HEK293 (cell line): ENCODE measurements around the gene REX1BD.
A peak's percentile ranks its signal among the peaks of the same experiment; 100 is the strongest.

Experiments
- BCL11B ChIP-seq: fragments of 450-650 bp; formaldehyde crosslinking; IDR thresholded peaks from 2 replicates; pipeline ENCODE4 v1.5.1; 2016; ENCODE audit warnings: low read depth, missing biosample characterization, missing genetic modification characterization
- ELK4 ChIP-seq: IDR thresholded peaks from 2 replicates; pipeline ENCODE4 v1.6.1; 2011; ENCODE audit warnings: mild to moderate bottlenecking, low read depth, low read length, borderline replicate concordance
- GFI1B ChIP-seq: fragments of 450-650 bp; formaldehyde crosslinking; IDR thresholded peaks from 2 replicates; pipeline ENCODE4 v1.5.1; 2016; ENCODE audit warnings: missing biosample characterization, missing genetic modification characterization
- GLIS2 ChIP-seq: fragments of 450-650 bp; formaldehyde crosslinking; IDR thresholded peaks from 2 replicates; pipeline ENCODE4 v1.5.1; 2016; ENCODE audit warnings: missing biosample characterization, missing genetic modification characterization
- MEIS1 ChIP-seq: sonication (generic); formaldehyde crosslinking; IDR thresholded peaks from 2 replicates; pipeline ENCODE4 v1.8.1; 2022; ENCODE audit warnings: missing genetic modification reagents, mild to moderate bottlenecking, borderline replicate concordance
- MZF1 ChIP-seq: fragments of 450-650 bp; formaldehyde crosslinking; IDR thresholded peaks from 2 replicates; pipeline ENCODE4 v1.5.1; 2017; ENCODE audit warnings: missing biosample characterization, missing genetic modification characterization, borderline replicate concordance
- OVOL3 ChIP-seq: fragments of 450-650 bp; formaldehyde crosslinking; IDR thresholded peaks from 2 replicates; pipeline ENCODE4 v1.5.1; 2016; ENCODE audit warnings: missing biosample characterization, missing genetic modification characterization
- PBX3 ChIP-seq: sonication (generic); formaldehyde crosslinking; IDR thresholded peaks from 2 replicates; pipeline ENCODE4 v1.8.1; 2022; ENCODE audit warnings: mild to moderate bottlenecking, moderate library complexity, missing genetic modification reagents
- PRDM1 ChIP-seq: fragments of 450-650 bp; formaldehyde crosslinking; IDR thresholded peaks from 2 replicates; pipeline ENCODE4; 2016; ENCODE audit warnings: missing biosample characterization, missing genetic modification characterization
- ZBTB44 ChIP-seq: fragments of 450-650 bp; IDR thresholded peaks from 2 replicates; pipeline ENCODE4 v1.5.1; 2018; ENCODE audit warnings: missing biosample characterization, mild to moderate bottlenecking, missing genetic modification characterization
- ZBTB7A ChIP-seq: fragments of 450-650 bp; formaldehyde crosslinking; IDR thresholded peaks from 2 replicates; pipeline ENCODE4 v1.5.1; 2016; ENCODE audit warnings: low read depth, missing biosample characterization, missing genetic modification characterization
- ZFP69B ChIP-seq: fragments of 450-650 bp; formaldehyde crosslinking; IDR thresholded peaks from 2 replicates; pipeline ENCODE4 v1.5.1; 2016; ENCODE audit warnings: missing biosample characterization, missing genetic modification characterization
- ZNF112 ChIP-seq: fragments of 450-650 bp; formaldehyde crosslinking; IDR thresholded peaks from 2 replicates; pipeline ENCODE4 v1.5.0; 2017; ENCODE audit warnings: missing biosample characterization, missing genetic modification characterization
- ZNF146 ChIP-seq: fragments of 450-650 bp; formaldehyde crosslinking; IDR thresholded peaks from 2 replicates; pipeline ENCODE4 v1.5.1; 2016; ENCODE audit warnings: missing biosample characterization, missing genetic modification characterization
- ZNF157 ChIP-seq: fragments of 450-650 bp; formaldehyde crosslinking; IDR thresholded peaks from 2 replicates; pipeline ENCODE4 v1.5.1; 2016; ENCODE audit warnings: missing biosample characterization, missing genetic modification characterization
- ZNF184 ChIP-seq: fragments of 450-650 bp; IDR thresholded peaks from 2 replicates; pipeline ENCODE4 v1.5.1; 2018; ENCODE audit warnings: missing biosample characterization, mild to moderate bottlenecking, missing genetic modification characterization
- ZNF266 ChIP-seq: fragments of 450-650 bp; formaldehyde crosslinking; IDR thresholded peaks from 2 replicates; pipeline ENCODE4 v1.5.1; 2016; ENCODE audit warnings: missing biosample characterization, missing genetic modification characterization, low read depth
- ZNF350 ChIP-seq: fragments of 450-650 bp; formaldehyde crosslinking; IDR thresholded peaks from 2 replicates; pipeline ENCODE4 v1.5.0; 2017; ENCODE audit warnings: missing biosample characterization, mild to moderate bottlenecking, missing genetic modification characterization
- ZNF48 ChIP-seq: fragments of 450-650 bp; formaldehyde crosslinking; IDR thresholded peaks from 2 replicates; pipeline ENCODE4 v1.5.1; 2016; ENCODE audit warnings: missing biosample characterization, missing genetic modification characterization
- ZNF521 ChIP-seq: fragments of 450-650 bp; formaldehyde crosslinking; IDR thresholded peaks from 2 replicates; pipeline ENCODE4 v1.5.1; 2017; ENCODE audit warnings: missing biosample characterization, mild to moderate bottlenecking, missing genetic modification characterization
- ZNF571 ChIP-seq: fragments of 450-650 bp; formaldehyde crosslinking; IDR thresholded peaks from 2 replicates; pipeline ENCODE4 v1.5.0; 2017; ENCODE audit warnings: missing biosample characterization, missing genetic modification characterization
- ZNF621 ChIP-seq: fragments of 450-650 bp; formaldehyde crosslinking; IDR thresholded peaks from 2 replicates; pipeline ENCODE4 v1.5.1; 2017; ENCODE audit warnings: missing biosample characterization, missing genetic modification characterization
- ZNF623 ChIP-seq: fragments of 450-650 bp; formaldehyde crosslinking; IDR thresholded peaks from 2 replicates; pipeline ENCODE4 v1.5.1; 2016; ENCODE audit warnings: missing biosample characterization, missing genetic modification characterization
- ZNF791 ChIP-seq: fragments of 450-650 bp; formaldehyde crosslinking; IDR thresholded peaks from 2 replicates; pipeline ENCODE4 v1.5.1; 2016; ENCODE audit warnings: missing biosample characterization, missing genetic modification characterization
- TF ChIP-seq, protein P1 (sequence below): fragments of 450-650 bp; formaldehyde crosslinking; conservative IDR thresholded peaks from 2 replicates; pipeline ENCODE4 v1.5.1; 2016; ENCODE audit warnings: low read depth, missing biosample characterization, missing genetic modification characterization
- TF ChIP-seq, protein P2 (sequence below): fragments of 450-650 bp; formaldehyde crosslinking; IDR thresholded peaks from 2 replicates; pipeline ENCODE4 v1.5.0; 2017; ENCODE audit warnings: missing biosample characterization, missing genetic modification characterization, borderline replicate concordance
- TF ChIP-seq, protein P3 (sequence below): fragments of 450-650 bp; formaldehyde crosslinking; IDR thresholded peaks from 2 replicates; pipeline ENCODE4 v1.5.1; 2016; ENCODE audit warnings: missing biosample characterization, missing genetic modification characterization

The REX1BD gene

DNA sequence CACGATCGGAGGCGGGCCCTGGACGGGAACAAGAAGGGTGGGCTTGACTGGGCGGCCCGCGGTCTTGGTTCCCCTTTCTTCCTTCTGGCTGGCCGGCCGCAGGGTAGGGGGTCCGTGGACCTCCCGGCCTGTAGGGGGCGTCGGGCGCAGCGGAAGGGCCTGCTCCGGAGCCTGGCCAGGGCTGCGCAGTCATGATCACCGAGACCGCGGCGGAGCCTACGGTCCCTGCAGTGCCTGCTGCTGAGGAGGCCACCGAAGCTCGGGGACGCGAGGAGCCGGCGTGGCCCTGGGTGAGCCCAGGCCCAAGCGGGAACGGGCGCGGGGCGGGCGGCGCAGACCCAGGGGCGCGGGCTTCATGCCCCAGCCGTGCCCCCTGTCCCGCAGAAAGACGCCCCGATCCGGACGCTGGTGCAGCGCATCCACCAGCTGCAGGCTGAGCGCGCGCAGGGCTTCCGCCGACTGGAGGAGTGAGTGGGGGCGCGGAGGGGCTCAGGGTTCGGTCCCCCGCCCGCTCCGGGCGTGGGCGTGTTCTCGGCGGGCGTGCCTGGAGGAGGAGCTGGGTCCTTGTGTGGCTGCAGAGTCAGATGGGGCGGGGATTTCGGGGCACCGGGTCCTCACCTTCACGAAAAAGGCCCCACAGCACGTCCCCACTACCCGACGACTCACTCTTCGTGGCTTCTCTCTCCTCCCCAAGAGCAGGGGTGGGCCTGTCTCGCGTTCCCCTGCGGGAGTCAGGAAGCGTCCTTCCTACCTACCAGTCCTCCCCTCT lies at the start of gene REX1BD (continued):
- TF ChIP-seq ZNF791 (tag by site-specific recombination) (no peak), PRDM1 (no peak), ZNF48 (tag by site-specific recombination) (no peak), ZNF157 (tag by site-specific recombination) (no peak), ZNF184 (tag by site-specific recombination) (peak; percentile 75; the same call in 1 of the 2 replicates), ZNF112 (tag by site-specific recombination) (no peak), ZBTB44 (tag by site-specific recombination) (peak; percentile 55), ZNF146 (tag by site-specific recombination) (peak; percentile 35; the same call in 1 of the 2 replicates), MEIS1 (no peak), ZNF266 (tag by site-specific recombination) (no peak), GLIS2 (tag by site-specific recombination) (no peak; the same call in 1 of the 2 replicates), ZFP69B (tag by site-specific recombination) (peak; percentile 67; the same call in 1 of the 2 replicates), OVOL3 (no peak; the same call in 1 of the 2 replicates), ZNF621 (tag by site-specific recombination) (no peak), PBX3 (CRISPR knock-in tag) (no peak), ZNF521 (tag by site-specific recombination) (no peak), GFI1B (tag by site-specific recombination) (no peak), BCL11B (no peak; the same call in 1 of the 2 replicates), MZF1 (tag by site-specific recombination) (no peak), ELK4 (no peak), ZNF623 (tag by site-specific recombination) (peak; percentile 25; the same call in 1 of the 2 replicates), ZNF350 (no peak), ZNF571 (tag by site-specific recombination) (no peak), ZBTB7A (no peak)
- TF ChIP-seq, protein P1, sequence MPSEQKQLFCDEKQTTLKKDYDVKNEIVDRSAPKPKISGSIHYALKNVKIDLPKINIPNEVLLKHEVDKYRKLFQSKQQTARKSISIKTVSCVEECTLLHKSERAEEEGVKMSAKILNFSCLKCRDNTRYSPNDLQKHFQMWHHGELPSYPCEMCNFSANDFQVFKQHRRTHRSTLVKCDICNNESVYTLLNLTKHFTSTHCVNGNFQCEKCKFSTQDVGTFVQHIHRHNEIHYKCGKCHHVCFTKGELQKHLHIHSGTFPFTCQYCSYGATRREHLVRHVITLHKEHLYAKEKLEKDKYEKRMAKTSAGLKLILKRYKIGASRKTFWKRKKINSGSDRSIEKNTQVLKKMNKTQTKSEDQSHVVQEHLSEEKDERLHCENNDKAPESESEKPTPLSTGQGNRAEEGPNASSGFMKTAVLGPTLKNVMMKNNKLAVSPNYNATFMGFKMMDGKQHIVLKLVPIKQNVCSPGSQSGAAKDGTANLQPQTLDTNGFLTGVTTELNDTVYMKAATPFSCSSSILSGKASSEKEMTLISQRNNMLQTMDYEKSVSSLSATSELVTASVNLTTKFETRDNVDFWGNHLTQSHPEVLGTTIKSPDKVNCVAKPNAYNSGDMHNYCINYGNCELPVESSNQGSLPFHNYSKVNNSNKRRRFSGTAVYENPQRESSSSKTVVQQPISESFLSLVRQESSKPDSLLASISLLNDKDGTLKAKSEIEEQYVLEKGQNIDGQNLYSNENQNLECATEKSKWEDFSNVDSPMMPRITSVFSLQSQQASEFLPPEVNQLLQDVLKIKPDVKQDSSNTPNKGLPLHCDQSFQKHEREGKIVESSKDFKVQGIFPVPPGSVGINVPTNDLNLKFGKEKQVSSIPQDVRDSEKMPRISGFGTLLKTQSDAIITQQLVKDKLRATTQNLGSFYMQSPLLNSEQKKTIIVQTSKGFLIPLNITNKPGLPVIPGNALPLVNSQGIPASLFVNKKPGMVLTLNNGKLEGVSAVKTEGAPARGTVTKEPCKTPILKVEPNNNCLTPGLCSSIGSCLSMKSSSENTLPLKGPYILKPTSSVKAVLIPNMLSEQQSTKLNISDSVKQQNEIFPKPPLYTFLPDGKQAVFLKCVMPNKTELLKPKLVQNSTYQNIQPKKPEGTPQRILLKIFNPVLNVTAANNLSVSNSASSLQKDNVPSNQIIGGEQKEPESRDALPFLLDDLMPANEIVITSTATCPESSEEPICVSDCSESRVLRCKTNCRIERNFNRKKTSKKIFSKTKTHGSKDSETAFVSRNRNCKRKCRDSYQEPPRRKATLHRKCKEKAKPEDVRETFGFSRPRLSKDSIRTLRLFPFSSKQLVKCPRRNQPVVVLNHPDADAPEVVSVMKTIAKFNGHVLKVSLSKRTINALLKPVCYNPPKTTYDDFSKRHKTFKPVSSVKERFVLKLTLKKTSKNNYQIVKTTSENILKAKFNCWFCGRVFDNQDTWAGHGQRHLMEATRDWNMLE (tag by site-specific recombination), result 0 out of 2 replicates have a peak, but pooled peaks have one; percentile 39
- TF ChIP-seq, protein P2, sequence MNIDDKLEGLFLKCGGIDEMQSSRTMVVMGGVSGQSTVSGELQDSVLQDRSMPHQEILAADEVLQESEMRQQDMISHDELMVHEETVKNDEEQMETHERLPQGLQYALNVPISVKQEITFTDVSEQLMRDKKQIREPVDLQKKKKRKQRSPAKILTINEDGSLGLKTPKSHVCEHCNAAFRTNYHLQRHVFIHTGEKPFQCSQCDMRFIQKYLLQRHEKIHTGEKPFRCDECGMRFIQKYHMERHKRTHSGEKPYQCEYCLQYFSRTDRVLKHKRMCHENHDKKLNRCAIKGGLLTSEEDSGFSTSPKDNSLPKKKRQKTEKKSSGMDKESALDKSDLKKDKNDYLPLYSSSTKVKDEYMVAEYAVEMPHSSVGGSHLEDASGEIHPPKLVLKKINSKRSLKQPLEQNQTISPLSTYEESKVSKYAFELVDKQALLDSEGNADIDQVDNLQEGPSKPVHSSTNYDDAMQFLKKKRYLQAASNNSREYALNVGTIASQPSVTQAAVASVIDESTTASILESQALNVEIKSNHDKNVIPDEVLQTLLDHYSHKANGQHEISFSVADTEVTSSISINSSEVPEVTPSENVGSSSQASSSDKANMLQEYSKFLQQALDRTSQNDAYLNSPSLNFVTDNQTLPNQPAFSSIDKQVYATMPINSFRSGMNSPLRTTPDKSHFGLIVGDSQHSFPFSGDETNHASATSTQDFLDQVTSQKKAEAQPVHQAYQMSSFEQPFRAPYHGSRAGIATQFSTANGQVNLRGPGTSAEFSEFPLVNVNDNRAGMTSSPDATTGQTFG (tag by site-specific recombination), result peak; percentile 83; the same call in 1 of the 2 replicates
- TF ChIP-seq, protein P3, sequence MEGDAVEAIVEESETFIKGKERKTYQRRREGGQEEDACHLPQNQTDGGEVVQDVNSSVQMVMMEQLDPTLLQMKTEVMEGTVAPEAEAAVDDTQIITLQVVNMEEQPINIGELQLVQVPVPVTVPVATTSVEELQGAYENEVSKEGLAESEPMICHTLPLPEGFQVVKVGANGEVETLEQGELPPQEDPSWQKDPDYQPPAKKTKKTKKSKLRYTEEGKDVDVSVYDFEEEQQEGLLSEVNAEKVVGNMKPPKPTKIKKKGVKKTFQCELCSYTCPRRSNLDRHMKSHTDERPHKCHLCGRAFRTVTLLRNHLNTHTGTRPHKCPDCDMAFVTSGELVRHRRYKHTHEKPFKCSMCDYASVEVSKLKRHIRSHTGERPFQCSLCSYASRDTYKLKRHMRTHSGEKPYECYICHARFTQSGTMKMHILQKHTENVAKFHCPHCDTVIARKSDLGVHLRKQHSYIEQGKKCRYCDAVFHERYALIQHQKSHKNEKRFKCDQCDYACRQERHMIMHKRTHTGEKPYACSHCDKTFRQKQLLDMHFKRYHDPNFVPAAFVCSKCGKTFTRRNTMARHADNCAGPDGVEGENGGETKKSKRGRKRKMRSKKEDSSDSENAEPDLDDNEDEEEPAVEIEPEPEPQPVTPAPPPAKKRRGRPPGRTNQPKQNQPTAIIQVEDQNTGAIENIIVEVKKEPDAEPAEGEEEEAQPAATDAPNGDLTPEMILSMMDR (tag by site-specific recombination), result peak; percentile 98
